Parathyroid adenoma (tissue), 2 donors: Measurements from ENCODE around the gene INSC.

ENCODE experiments used
- H2AFZ ChIP-seq: fragments of 300-600 bp; sonication (generic); one replicate; pipeline ENCODE4 v1.7.0; 2017; ENCODE audit warnings: antibody characterized with exemption, mild to moderate bottlenecking
- H3K27ac ChIP-seq: fragments of 300-600 bp; sonication (generic); one replicate; pipeline ENCODE4 v1.7.0; 2017
- H3K27me3 ChIP-seq: fragments of 300-600 bp; sonication (generic); one replicate; pipeline ENCODE4 v1.7.0; 2017; ENCODE audit warnings: low read length; ENCODE audit not compliant: control insufficient read depth, insufficient read depth
- H3K36me3 ChIP-seq: fragments of 300-600 bp; sonication (generic); one replicate; pipeline ENCODE4 v1.7.0; 2017; ENCODE audit warnings: low read length; ENCODE audit not compliant: control insufficient read depth, insufficient read depth
- H3K4me1 ChIP-seq: fragments of 300-600 bp; sonication (generic); one replicate; pipeline ENCODE4 v1.7.0; 2017; ENCODE audit warnings: control low read depth
- H3K4me2 ChIP-seq: fragments of 300-600 bp; sonication (generic); one replicate; pipeline ENCODE4 v1.7.0; 2017; ENCODE audit warnings: low read length
- H3K4me3 ChIP-seq: fragments of 300-600 bp; sonication (generic); one replicate; pipeline ENCODE4 v1.7.0; 2017; ENCODE audit warnings: low read depth, low read length
- H3K79me2 ChIP-seq: fragments of 300-600 bp; sonication (generic); one replicate; pipeline ENCODE4 v1.7.0; 2017; ENCODE audit warnings: control low read depth
- H3K9ac ChIP-seq: fragments of 300-600 bp; sonication (generic); one replicate; pipeline ENCODE4 v1.7.0; 2017; ENCODE audit warnings: mild to moderate bottlenecking
- H3K9me3 ChIP-seq: fragments of 300-600 bp; sonication (generic); one replicate; pipeline ENCODE4 v1.7.0; 2017; ENCODE audit warnings: low read length; ENCODE audit not compliant: control insufficient read depth
- TF ChIP-seq, protein P1 (sequence below): fragments of 300-600 bp; sonication (generic); IDR thresholded peaks from one replicate; pipeline ENCODE4 v1.7.0; 2017; ENCODE audit warnings: antibody characterized with exemption, mild to moderate bottlenecking
- donor health status: primary hyperparathyroidism.

Gene INSC

GRCh38 chr11:15286465-15286864 is 171.7 kb downstream of the INSC start:
- H3K9ac ChIP-seq: no peak overlapping the region
- H3K4me3 ChIP-seq: no peak overlapping the region
- no peaks in the 10 kb centered on the region for H3K36me3 ChIP-seq
- no peaks in the 10 kb centered on the region for H3K27me3 ChIP-seq
- H3K27ac ChIP-seq: no peak overlapping the region
- H2AFZ ChIP-seq: no peak overlapping the region
- H3K4me1 ChIP-seq: no peaks in the 10 kb centered on the region
- H3K9me3 ChIP-seq: no peaks in the 10 kb centered on the region
- no peaks in the 10 kb centered on the region for H3K79me2 ChIP-seq
- TF ChIP-seq, protein P1, sequence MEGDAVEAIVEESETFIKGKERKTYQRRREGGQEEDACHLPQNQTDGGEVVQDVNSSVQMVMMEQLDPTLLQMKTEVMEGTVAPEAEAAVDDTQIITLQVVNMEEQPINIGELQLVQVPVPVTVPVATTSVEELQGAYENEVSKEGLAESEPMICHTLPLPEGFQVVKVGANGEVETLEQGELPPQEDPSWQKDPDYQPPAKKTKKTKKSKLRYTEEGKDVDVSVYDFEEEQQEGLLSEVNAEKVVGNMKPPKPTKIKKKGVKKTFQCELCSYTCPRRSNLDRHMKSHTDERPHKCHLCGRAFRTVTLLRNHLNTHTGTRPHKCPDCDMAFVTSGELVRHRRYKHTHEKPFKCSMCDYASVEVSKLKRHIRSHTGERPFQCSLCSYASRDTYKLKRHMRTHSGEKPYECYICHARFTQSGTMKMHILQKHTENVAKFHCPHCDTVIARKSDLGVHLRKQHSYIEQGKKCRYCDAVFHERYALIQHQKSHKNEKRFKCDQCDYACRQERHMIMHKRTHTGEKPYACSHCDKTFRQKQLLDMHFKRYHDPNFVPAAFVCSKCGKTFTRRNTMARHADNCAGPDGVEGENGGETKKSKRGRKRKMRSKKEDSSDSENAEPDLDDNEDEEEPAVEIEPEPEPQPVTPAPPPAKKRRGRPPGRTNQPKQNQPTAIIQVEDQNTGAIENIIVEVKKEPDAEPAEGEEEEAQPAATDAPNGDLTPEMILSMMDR: no peak
- H3K4me2 ChIP-seq: no peak overlapping the region

DNA sequence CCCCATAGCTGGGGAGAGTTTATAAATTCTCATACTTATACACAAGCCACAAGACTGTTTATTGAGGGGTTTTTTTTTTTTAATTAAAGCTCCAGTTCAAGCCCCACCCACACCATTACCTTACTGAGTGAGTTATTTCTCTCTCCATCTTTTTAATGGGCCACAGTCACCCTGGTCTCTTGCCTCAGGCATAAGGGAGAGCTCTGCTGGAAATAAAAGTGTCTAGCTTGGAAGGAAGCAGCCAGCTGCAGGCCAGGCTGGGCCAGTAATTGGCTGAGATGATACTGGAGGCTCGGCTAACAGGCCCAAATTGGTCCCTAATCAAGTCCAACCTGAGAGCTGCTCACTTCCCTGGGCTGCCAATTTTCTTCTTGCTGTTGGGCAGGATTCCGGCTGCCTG is 174.1 kb downstream of the INSC start:
- no peak overlapping the region for H2AFZ ChIP-seq
- TF ChIP-seq, protein P1: no peak
- H3K79me2 ChIP-seq: no peaks in the 10 kb centered on the region
- no peaks in the 10 kb centered on the region for H3K36me3 ChIP-seq
- H3K4me3 ChIP-seq: no peak overlapping the region
- no peak overlapping the region for H3K4me2 ChIP-seq
- H3K9ac ChIP-seq: no peak overlapping the region
- H3K27me3 ChIP-seq: no peaks in the 10 kb centered on the region
- H3K27ac ChIP-seq: no peak overlapping the region
- no peaks in the 10 kb centered on the region for H3K4me1 ChIP-seq
- no peaks in the 10 kb centered on the region for H3K9me3 ChIP-seq

GRCh38 chr11:15289723-15290122 is 175.0 kb downstream of the INSC start:
- Histone ChIP-seq H3K4me1 (no peaks in the 10 kb centered on the region), H3K27ac (no peak overlapping the region), H3K4me3 (no peak overlapping the region), H3K9me3 (no peaks in the 10 kb centered on the region), H3K9ac (no peak overlapping the region), H3K27me3 (no peaks in the 10 kb centered on the region), H3K4me2 (no peak overlapping the region), H2AFZ (no peak overlapping the region), H3K36me3 (no peaks in the 10 kb centered on the region), H3K79me2 (no peaks in the 10 kb centered on the region)
- TF ChIP-seq, protein P1: no peak

GRCh38 chr11:15291885-15292284 is 177.2 kb downstream of the INSC start:
- H3K4me3 ChIP-seq: no peak overlapping the region
- H3K36me3 ChIP-seq: no peaks in the 10 kb centered on the region
- H3K9me3 ChIP-seq: no peaks in the 10 kb centered on the region
- H3K9ac ChIP-seq: no peak overlapping the region
- no peaks in the 10 kb centered on the region for H3K4me1 ChIP-seq
- TF ChIP-seq, protein P1: no peak
- no peak overlapping the region for H3K27ac ChIP-seq
- H3K4me2 ChIP-seq: no peak overlapping the region
- H3K79me2 ChIP-seq: no peaks in the 10 kb centered on the region
- no peak overlapping the region for H2AFZ ChIP-seq
- H3K27me3 ChIP-seq: no peaks in the 10 kb centered on the region

DNA sequence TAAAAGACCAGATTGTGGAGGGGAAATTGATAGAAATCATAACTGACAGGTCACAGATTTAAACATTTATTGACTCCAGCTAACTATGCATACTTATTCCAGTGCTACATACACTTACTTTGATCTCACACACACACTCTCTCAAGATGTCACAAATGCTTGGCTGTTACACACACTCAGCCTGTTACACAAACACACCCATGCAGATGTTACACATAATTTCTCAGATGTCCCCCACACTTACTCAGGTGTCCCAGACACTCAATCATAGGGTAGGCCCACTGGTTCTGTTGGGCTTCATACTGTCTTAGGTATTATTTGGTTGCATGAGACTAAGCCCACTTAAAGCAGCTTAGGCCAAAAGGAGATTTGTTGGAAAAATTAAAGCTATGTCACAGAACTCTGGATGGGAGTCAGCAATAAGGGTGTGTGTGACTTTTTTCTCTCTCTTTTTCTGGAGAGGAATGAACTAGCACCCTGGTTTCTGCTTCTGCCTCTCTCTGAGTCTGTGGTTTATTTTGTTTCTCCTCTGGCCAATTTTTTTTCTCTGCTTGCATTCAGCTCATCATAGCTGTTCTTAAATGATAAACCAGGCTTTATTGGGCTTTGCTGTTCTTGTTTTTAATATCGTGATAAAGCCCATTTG is 179.4 kb downstream of the INSC start:
- Histone ChIP-seq H2AFZ (no peak overlapping the region), H3K27ac (no peak overlapping the region), H3K4me1 (no peaks in the 10 kb centered on the region), H3K4me3 (no peak overlapping the region), H3K79me2 (no peaks in the 10 kb centered on the region), H3K36me3 (no peaks in the 10 kb centered on the region), H3K4me2 (no peak overlapping the region), H3K9ac (no peak overlapping the region), H3K9me3 (no peaks in the 10 kb centered on the region), H3K27me3 (no peaks in the 10 kb centered on the region)
- TF ChIP-seq, protein P1: no peak
